GM19240 (cell line): Measurements from ENCODE around the gene SDC3.
A peak's percentile ranks its signal among the peaks of the same experiment; 100 is the strongest.

Source experiments
- DNase-seq: peaks from one replicate; pipeline ENCODE4 v3.0.0; 2011; ENCODE audit warnings: low spot score; ENCODE audit not compliant: insufficient read length

SDC3 gene

GRCh38 chr1:30823969-30824735 is 84.4 kb downstream of the SDC3 start:
- DNase-seq = peak; percentile 98

GRCh38 chr1:30823627-30823968 is 85.0 kb downstream of the SDC3 start:
- DNase-seq = no peak

- DNase-seq = no peak
Observed at GRCh38 chr1:30822966-30823581, 85.5 kb downstream of the SDC3 start.

- no peak for DNase-seq
Observed at GRCh38 chr1:30822006-30822405, 86.6 kb downstream of the SDC3 start.

GRCh38 chr1:30820299-30820698 is 88.3 kb downstream of the SDC3 start:
- no peak for DNase-seq
